Naive B cell (primary cell): ENCODE results near the gene MORN1. TPM values are rescaled to one million over a fixed set of nuclear protein-coding genes. Genes with fewer than 3 reads are reported as not detected.
A peak's percentile ranks its signal among the peaks of the same experiment; 100 is the strongest.

Experiments used
- ATAC-seq, 2 donors: fragments of 150-1000 bp; cut with Tn5 transposase; 2 replicates each; pipeline ENCODE4 v1.10.0; 2021; ENCODE audit warnings: low read depth in 2 of 2, mild to moderate bottlenecking in 2 of 2, moderate library complexity in 2 of 2
- DNase-seq: peaks from one replicate; pipeline ENCODE4 v3.0.0; 2022
- H3K27ac Mint-ChIP-seq, 6 donors: one replicate each; pipeline ENCODE4 v1.8.0; 2020 to 2022; ENCODE audit warnings: mild to moderate bottlenecking in 6 of 6, mixed read lengths in 6 of 6, moderate library complexity in 5 of 6, inconsistent platforms in 2 of 6
- H3K27me3 Mint-ChIP-seq, 3 donors: one replicate each; pipeline ENCODE4 v1.8.0; 2021 to 2022; ENCODE audit warnings: mixed read lengths in 3 of 3, mild to moderate bottlenecking in 1 of 3
- H3K36me3 Mint-ChIP-seq, 2 donors: one replicate each; pipeline ENCODE4 v1.8.0; 2020 to 2022; ENCODE audit warnings: mixed read lengths in 2 of 2, inconsistent platforms in 1 of 2, mild to moderate bottlenecking in 1 of 2
- H3K4me1 Mint-ChIP-seq, 3 donors: one replicate each; pipeline ENCODE4 v1.8.0; 2020 to 2022; ENCODE audit warnings: mixed read lengths in 3 of 3, inconsistent platforms in 1 of 3, mild to moderate bottlenecking in 1 of 3, moderate library complexity in 1 of 3
- H3K4me3 Mint-ChIP-seq, 8 donors: one replicate each; pipeline ENCODE4 v1.8.0; 2020 to 2022; ENCODE audit warnings: mild to moderate bottlenecking in 8 of 8, mixed read lengths in 8 of 8, moderate library complexity in 8 of 8, inconsistent platforms in 2 of 8
- H3K9me3 Mint-ChIP-seq, 7 donors: one replicate each; pipeline ENCODE4 v1.8.0; 2020 to 2022; ENCODE audit warnings: mixed read lengths in 7 of 7, mild to moderate bottlenecking in 5 of 7, inconsistent platforms in 2 of 7, moderate library complexity in 1 of 7
- polyA plus RNA-seq, 6 donors: library from polyadenylated mRNA; unstranded; fragments of 300-500 nt; fragmentation: Illumina TruSeq; gene quantifications; one replicate each; pipeline ENCODE4 v1.2.3, GENCODE V29; 2021; ENCODE audit warnings: low read depth in 6 of 6

MORN1 gene
- polyA plus RNA-seq, 6 donors from 2014 or later = 0.29 to 7.1 (median 6.1) TPM

- ATAC-seq (no peak), DNase-seq (no peak)
- Mint-ChIP-seq H3K27ac (peak overlapping the region in 1 of 6 donors; percentile 16), H3K27me3 (no peaks in the 10 kb centered on the region), H3K36me3 (no peaks in the 10 kb centered on the region), H3K4me1 (peaks cover 17 to 33% (median 25%) of the 10 kb centered on the region in 3 donors), H3K9me3 (no peaks in the 10 kb centered on the region), H3K4me3 (peak overlapping the region in 1 of 8 donors; percentile 50)
Observed at GRCh38 chr1:2284932-2285331, 106.4 kb downstream of the MORN1 start.

GRCh38 chr1:2283991-2284895 lies 107.1 kb downstream of the MORN1 start:
- H3K9me3 Mint-ChIP-seq = no peaks in the 10 kb centered on the region
- no peak for DNase-seq
- H3K4me3 Mint-ChIP-seq = peak overlapping the region in 1 of 8 donors; percentile 25
- H3K27ac Mint-ChIP-seq = peak overlapping the region in 2 of 6 donors; percentile 10 to 42
- ATAC-seq = no peak
- no peaks in the 10 kb centered on the region for H3K36me3 Mint-ChIP-seq
- no peaks in the 10 kb centered on the region for H3K27me3 Mint-ChIP-seq
- H3K4me1 Mint-ChIP-seq = peaks cover 16 to 33% (median 26%) of the 10 kb centered on the region in 3 donors

GRCh38 chr1:2283371-2283990 lies 107.9 kb downstream of the MORN1 start:
- Mint-ChIP-seq H3K27me3 (no peaks in the 10 kb centered on the region), H3K36me3 (no peaks in the 10 kb centered on the region), H3K4me3 (no peak overlapping the region), H3K4me1 (peaks cover 19 to 31% (median 23%) of the 10 kb centered on the region in 3 donors), H3K27ac (peak overlapping the region in 1 of 6 donors; percentile 11), H3K9me3 (no peaks in the 10 kb centered on the region)
- no peak for ATAC-seq
- no peak for DNase-seq

GRCh38 chr1:2282556-2283270 lies 108.6 kb downstream of the MORN1 start:
- Mint-ChIP-seq H3K4me3 (no peak overlapping the region), H3K27me3 (no peaks in the 10 kb centered on the region), H3K9me3 (no peaks in the 10 kb centered on the region), H3K4me1 (peaks cover 19 to 26% (median 20%) of the 10 kb centered on the region in 3 donors), H3K36me3 (peaks cover 0 to under 1% of the 10 kb centered on the region in 2 donors), H3K27ac (no peak overlapping the region)
- ATAC-seq (no peak), DNase-seq (no peak)

GRCh38 chr1:2279817-2280216 lies 111.5 kb downstream of the MORN1 start:
- H3K4me1 Mint-ChIP-seq = peaks cover 37 to 44% (median 43%) of the 10 kb centered on the region in 3 donors
- H3K4me3 Mint-ChIP-seq = peak overlapping the region in 3 of 8 donors; percentile 44 to 57 (median 44)
- peaks cover 0 to 5% of the 10 kb centered on the region in 2 donors for H3K36me3 Mint-ChIP-seq
- no peaks in the 10 kb centered on the region for H3K9me3 Mint-ChIP-seq
- no peaks in the 10 kb centered on the region for H3K27me3 Mint-ChIP-seq
- ATAC-seq (no peak), DNase-seq (no peak)
- H3K27ac Mint-ChIP-seq = peak overlapping the region; percentile 32 to 97 (median 65)

- H3K36me3 Mint-ChIP-seq = peaks cover 0 to 5% of the 10 kb centered on the region in 2 donors
- no peak for DNase-seq
- H3K27me3 Mint-ChIP-seq = no peaks in the 10 kb centered on the region
- peak in 1 of 2 donors; percentile 9 for ATAC-seq
- peak overlapping the region in 4 of 8 donors; percentile 42 to 60 (median 50) for H3K4me3 Mint-ChIP-seq
- H3K9me3 Mint-ChIP-seq = no peaks in the 10 kb centered on the region
- peaks cover 36 to 50% (median 49%) of the 10 kb centered on the region in 3 donors for H3K4me1 Mint-ChIP-seq
- peak overlapping the region in 5 of 6 donors; percentile 49 to 97 (median 82) for H3K27ac Mint-ChIP-seq
Observed at GRCh38 chr1:2279210-2279639, 112.1 kb downstream of the MORN1 start.

GRCh38 chr1:2278591-2279209 lies 112.7 kb downstream of the MORN1 start:
- H3K4me1 Mint-ChIP-seq = peaks cover 34 to 52% (median 50%) of the 10 kb centered on the region in 3 donors
- ATAC-seq (no peak), DNase-seq (no peak)
- H3K36me3 Mint-ChIP-seq = peaks cover 0 to 5% of the 10 kb centered on the region in 2 donors
- peak overlapping the region in 1 of 8 donors; percentile 57 for H3K4me3 Mint-ChIP-seq
- no peaks in the 10 kb centered on the region for H3K9me3 Mint-ChIP-seq
- H3K27ac Mint-ChIP-seq = peak overlapping the region in 2 of 6 donors; percentile 81 to 82
- no peaks in the 10 kb centered on the region for H3K27me3 Mint-ChIP-seq

- H3K4me1 Mint-ChIP-seq = peaks cover 40 to 59% (median 58%) of the 10 kb centered on the region in 3 donors
- H3K36me3 Mint-ChIP-seq = peaks cover 0 to 5% of the 10 kb centered on the region in 2 donors
- no peaks in the 10 kb centered on the region for H3K9me3 Mint-ChIP-seq
- DNase-seq (no peak), ATAC-seq (no peak)
- H3K27me3 Mint-ChIP-seq = no peaks in the 10 kb centered on the region
- H3K27ac Mint-ChIP-seq = peak overlapping the region in 3 of 6 donors; percentile 56 to 87 (median 56)
- H3K4me3 Mint-ChIP-seq = no peak overlapping the region
Observed at GRCh38 chr1:2277741-2278488, 113.4 kb downstream of the MORN1 start.

- DNase-seq (no peak), ATAC-seq (no peak)
- Mint-ChIP-seq H3K4me3 (peak overlapping the region in 2 of 8 donors; percentile 10 to 73), H3K36me3 (peaks cover 0 to 5% of the 10 kb centered on the region in 2 donors), H3K4me1 (peaks cover 42 to 62% (median 62%) of the 10 kb centered on the region in 3 donors), H3K27me3 (no peaks in the 10 kb centered on the region), H3K27ac (peak overlapping the region in 4 of 6 donors; percentile 44 to 87 (median 68)), H3K9me3 (no peaks in the 10 kb centered on the region)
Observed at GRCh38 chr1:2276803-2277580, 114.4 kb downstream of the MORN1 start.

GRCh38 chr1:2275796-2276536 lies 115.4 kb downstream of the MORN1 start:
- Mint-ChIP-seq H3K27ac (peak overlapping the region in 4 of 6 donors; percentile 16 to 88 (median 86)), H3K4me3 (peak overlapping the region in 5 of 8 donors; percentile 6 to 56 (median 42)), H3K9me3 (no peaks in the 10 kb centered on the region), H3K27me3 (no peaks in the 10 kb centered on the region), H3K4me1 (peaks cover 43 to 65% (median 62%) of the 10 kb centered on the region in 3 donors), H3K36me3 (peaks cover 0 to 5% of the 10 kb centered on the region in 2 donors)
- no peak for DNase-seq
- peak; percentile 57 to 62 for ATAC-seq

- peaks cover 0 to 5% of the 10 kb centered on the region in 2 donors for H3K36me3 Mint-ChIP-seq
- peaks cover 43 to 65% (median 62%) of the 10 kb centered on the region in 3 donors for H3K4me1 Mint-ChIP-seq
- H3K9me3 Mint-ChIP-seq = no peaks in the 10 kb centered on the region
- ATAC-seq = peak; percentile 49 to 52
- no peak for DNase-seq
- peak overlapping the region in 5 of 6 donors; percentile 52 to 91 (median 85) for H3K27ac Mint-ChIP-seq
- H3K27me3 Mint-ChIP-seq = no peaks in the 10 kb centered on the region
- peak overlapping the region in 5 of 8 donors; percentile 24 to 65 (median 56) for H3K4me3 Mint-ChIP-seq
Observed at GRCh38 chr1:2274929-2275475, 116.4 kb downstream of the MORN1 start.
